ENCODE results near the gene ASMTL.
"Not testable (repeated sequence)": the region's sequence is repeated elsewhere in the genome, so short reads cannot be mapped to it uniquely, and the experiment has no call there.

DNA sequence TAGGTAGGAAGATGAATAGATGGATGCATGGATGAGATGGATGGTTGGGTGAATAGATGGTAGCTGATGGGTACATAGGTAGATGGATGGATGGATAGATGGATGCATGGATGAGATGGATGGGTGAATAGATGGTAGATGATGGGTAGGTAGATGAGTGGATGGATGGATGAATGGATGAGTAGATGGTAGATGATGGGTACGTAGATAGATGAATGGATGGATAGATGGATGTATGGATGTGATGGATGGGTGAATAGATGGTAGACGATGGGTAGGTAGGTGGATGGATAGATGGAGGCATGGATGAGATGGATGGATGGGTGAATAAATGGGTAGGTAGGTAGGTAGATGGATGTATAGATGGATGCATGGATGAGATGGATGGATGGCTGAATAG is 46.9 kb downstream of the ASMTL start:
- TF ChIP-seq, protein P1, sequence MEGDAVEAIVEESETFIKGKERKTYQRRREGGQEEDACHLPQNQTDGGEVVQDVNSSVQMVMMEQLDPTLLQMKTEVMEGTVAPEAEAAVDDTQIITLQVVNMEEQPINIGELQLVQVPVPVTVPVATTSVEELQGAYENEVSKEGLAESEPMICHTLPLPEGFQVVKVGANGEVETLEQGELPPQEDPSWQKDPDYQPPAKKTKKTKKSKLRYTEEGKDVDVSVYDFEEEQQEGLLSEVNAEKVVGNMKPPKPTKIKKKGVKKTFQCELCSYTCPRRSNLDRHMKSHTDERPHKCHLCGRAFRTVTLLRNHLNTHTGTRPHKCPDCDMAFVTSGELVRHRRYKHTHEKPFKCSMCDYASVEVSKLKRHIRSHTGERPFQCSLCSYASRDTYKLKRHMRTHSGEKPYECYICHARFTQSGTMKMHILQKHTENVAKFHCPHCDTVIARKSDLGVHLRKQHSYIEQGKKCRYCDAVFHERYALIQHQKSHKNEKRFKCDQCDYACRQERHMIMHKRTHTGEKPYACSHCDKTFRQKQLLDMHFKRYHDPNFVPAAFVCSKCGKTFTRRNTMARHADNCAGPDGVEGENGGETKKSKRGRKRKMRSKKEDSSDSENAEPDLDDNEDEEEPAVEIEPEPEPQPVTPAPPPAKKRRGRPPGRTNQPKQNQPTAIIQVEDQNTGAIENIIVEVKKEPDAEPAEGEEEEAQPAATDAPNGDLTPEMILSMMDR (conservative IDR thresholded peaks at IDR 0.05; ENCODE audit: low read depth in 2 of 2) = not testable (repeated sequence)
- TF ChIP-seq EZH2phosphoT487 (IDR thresholded peaks at IDR 0.05; ENCODE audit: unreplicated experiment); POLR2AphosphoS5 (IDR thresholded peaks at IDR 0.05; ENCODE audit: low read depth): not testable (repeated sequence)
- TF ChIP-seq, protein P2, sequence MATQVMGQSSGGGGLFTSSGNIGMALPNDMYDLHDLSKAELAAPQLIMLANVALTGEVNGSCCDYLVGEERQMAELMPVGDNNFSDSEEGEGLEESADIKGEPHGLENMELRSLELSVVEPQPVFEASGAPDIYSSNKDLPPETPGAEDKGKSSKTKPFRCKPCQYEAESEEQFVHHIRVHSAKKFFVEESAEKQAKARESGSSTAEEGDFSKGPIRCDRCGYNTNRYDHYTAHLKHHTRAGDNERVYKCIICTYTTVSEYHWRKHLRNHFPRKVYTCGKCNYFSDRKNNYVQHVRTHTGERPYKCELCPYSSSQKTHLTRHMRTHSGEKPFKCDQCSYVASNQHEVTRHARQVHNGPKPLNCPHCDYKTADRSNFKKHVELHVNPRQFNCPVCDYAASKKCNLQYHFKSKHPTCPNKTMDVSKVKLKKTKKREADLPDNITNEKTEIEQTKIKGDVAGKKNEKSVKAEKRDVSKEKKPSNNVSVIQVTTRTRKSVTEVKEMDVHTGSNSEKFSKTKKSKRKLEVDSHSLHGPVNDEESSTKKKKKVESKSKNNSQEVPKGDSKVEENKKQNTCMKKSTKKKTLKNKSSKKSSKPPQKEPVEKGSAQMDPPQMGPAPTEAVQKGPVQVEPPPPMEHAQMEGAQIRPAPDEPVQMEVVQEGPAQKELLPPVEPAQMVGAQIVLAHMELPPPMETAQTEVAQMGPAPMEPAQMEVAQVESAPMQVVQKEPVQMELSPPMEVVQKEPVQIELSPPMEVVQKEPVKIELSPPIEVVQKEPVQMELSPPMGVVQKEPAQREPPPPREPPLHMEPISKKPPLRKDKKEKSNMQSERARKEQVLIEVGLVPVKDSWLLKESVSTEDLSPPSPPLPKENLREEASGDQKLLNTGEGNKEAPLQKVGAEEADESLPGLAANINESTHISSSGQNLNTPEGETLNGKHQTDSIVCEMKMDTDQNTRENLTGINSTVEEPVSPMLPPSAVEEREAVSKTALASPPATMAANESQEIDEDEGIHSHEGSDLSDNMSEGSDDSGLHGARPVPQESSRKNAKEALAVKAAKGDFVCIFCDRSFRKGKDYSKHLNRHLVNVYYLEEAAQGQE (IDR thresholded peaks at IDR 0.05; ENCODE audit: unreplicated experiment) = not testable (repeated sequence)

All from GM23338 (cell line).